WTC11 (cell line): ENCODE results near the gene ANXA6. TPM values are rescaled to one million over a fixed set of nuclear protein-coding genes. Genes with fewer than 3 reads are reported as not detected.

Source experiments
- ATAC-seq: fragments of 200-7000 bp; cut with Tn5 transposase; 2 replicates; pipeline ENCODE4 v1.10.0; 2021; ENCODE audit warnings: mild to moderate bottlenecking, moderate library complexity
- CTCF ChIA-PET: fragments of 300-600 bp; sonication (Branson Sonifier 250); formaldehyde crosslinking; loops from one replicate; lab custom pipeline; 2021; ENCODE audit warnings: antibody characterized with exemption; lab: Charles Lee
- POLR2A ChIA-PET: fragments of 350-600 bp; sonication (Branson Sonifier 250); formaldehyde crosslinking; loops from one replicate; lab custom pipeline; 2021; ENCODE audit warnings: antibody characterized with exemption; lab: Charles Lee
- DNase-seq: peaks from one replicate; pipeline ENCODE4 v3.0.0; 2021; ENCODE audit warnings: low spot score
- H3K27ac Mint-ChIP-seq: 2 replicates; pipeline ENCODE4 v1.8.0; 2021; ENCODE audit warnings: mixed read lengths
- H3K27me3 Mint-ChIP-seq: 2 replicates; pipeline ENCODE4 v1.8.0; 2021; ENCODE audit warnings: low read depth, mild to moderate bottlenecking, moderate library complexity, mixed read lengths
- H3K36me3 Mint-ChIP-seq: 2 replicates; pipeline ENCODE4 v1.8.0; 2021; ENCODE audit warnings: mixed read lengths
- H3K4me1 Mint-ChIP-seq: 2 replicates; pipeline ENCODE4 v1.8.0; 2022; ENCODE audit warnings: mixed read lengths
- H3K4me3 Mint-ChIP-seq: 2 replicates; pipeline ENCODE4 v1.8.0; 2021; ENCODE audit warnings: mild to moderate bottlenecking, moderate library complexity, mixed read lengths
- H3K9me3 Mint-ChIP-seq: 2 replicates; pipeline ENCODE4 v1.8.0; 2021; ENCODE audit warnings: mixed read lengths
- CREM ChIP-seq: sonication (generic); formaldehyde crosslinking; IDR thresholded peaks from 2 replicates; pipeline ENCODE4 v1.8.1; 2022; ENCODE audit warnings: mild to moderate bottlenecking, missing genetic modification reagents, moderate library complexity
- FOXJ3 ChIP-seq: sonication (generic); formaldehyde crosslinking; IDR thresholded peaks from 2 replicates; pipeline ENCODE4 v1.9.0; 2021; ENCODE audit warnings: missing genetic modification reagents, mild to moderate bottlenecking, borderline replicate concordance
- FOXK1 ChIP-seq: sonication (generic); formaldehyde crosslinking; IDR thresholded peaks from 2 replicates; pipeline ENCODE4 v1.8.0; 2022; ENCODE audit warnings: mild to moderate bottlenecking, moderate library complexity, missing genetic modification reagents
- IRF2 ChIP-seq: sonication (generic); formaldehyde crosslinking; IDR thresholded peaks from 2 replicates; pipeline ENCODE4 v1.8.0; 2022; ENCODE audit warnings: low read depth, missing genetic modification reagents, borderline replicate concordance
- NFATC4 ChIP-seq: fragments of 250-450 bp; sonication (Bioruptor Pico); IDR thresholded peaks from 2 replicates; pipeline ENCODE4 v1.9.0; 2021; ENCODE audit warnings: mild to moderate bottlenecking
- NR3C1 ChIP-seq: sonication (generic); formaldehyde crosslinking; conservative IDR thresholded peaks from 2 replicates; pipeline ENCODE4 v1.8.1; 2023; ENCODE audit warnings: low read depth, mild to moderate bottlenecking, missing genetic modification reagents
- TEAD1 ChIP-seq: sonication (generic); formaldehyde crosslinking; IDR thresholded peaks from 2 replicates; pipeline ENCODE4 v1.8.0; 2022; ENCODE audit warnings: mild to moderate bottlenecking, missing genetic modification reagents
- ZNF317 ChIP-seq: sonication (generic); formaldehyde crosslinking; IDR thresholded peaks from 2 replicates; pipeline ENCODE4 v1.8.1; 2023; ENCODE audit warnings: low read depth, mild to moderate bottlenecking, moderate library complexity, missing genetic modification reagents, borderline replicate concordance
- ZNF396 ChIP-seq: fragments of 250-450 bp; sonication (Bioruptor Pico); IDR thresholded peaks from 2 replicates; pipeline ENCODE4 v1.8.0; 2021; ENCODE audit warnings: mild to moderate bottlenecking, moderate library complexity, borderline replicate concordance
- ZNF423 ChIP-seq: fragments of 250-450 bp; sonication (Bioruptor Pico); IDR thresholded peaks from 2 replicates; pipeline ENCODE4 v2.1.2; 2022; ENCODE audit warnings: mild to moderate bottlenecking, moderate library complexity
- total RNA-seq: library from RNA; stranded (reverse); gene quantifications from 3 replicates; pipeline ENCODE4 v1.2.3, GENCODE V29; 2021
- TF ChIP-seq, protein P1 (sequence below): sonication (generic); formaldehyde crosslinking; IDR thresholded peaks from 2 replicates; pipeline ENCODE4 v1.8.0; 2022; ENCODE audit warnings: mild to moderate bottlenecking, missing genetic modification reagents
- TF ChIP-seq, protein P2 (sequence below): sonication (generic); formaldehyde crosslinking; IDR thresholded peaks from 2 replicates; pipeline ENCODE4 v1.8.1; 2023; ENCODE audit warnings: mild to moderate bottlenecking, missing genetic modification reagents
- TF ChIP-seq, protein P3 (sequence below): fragments of 250-450 bp; sonication (Bioruptor Pico); IDR thresholded peaks from 2 replicates; pipeline ENCODE4 v1.9.0; 2021; ENCODE audit warnings: mild to moderate bottlenecking, borderline replicate concordance
- TF ChIP-seq, protein P4 (sequence below): sonication (generic); formaldehyde crosslinking; IDR thresholded peaks from 2 replicates; pipeline ENCODE4 v1.8.1; 2023; ENCODE audit warnings: mild to moderate bottlenecking, missing genetic modification reagents, moderate library complexity
- TF ChIP-seq, protein P5 (sequence below): fragments of 250-450 bp; sonication (Bioruptor Pico); IDR thresholded peaks from 2 replicates; pipeline ENCODE4 v1.8.0; 2021; ENCODE audit warnings: mild to moderate bottlenecking
- TF ChIP-seq, protein P6 (sequence below): sonication (generic); formaldehyde crosslinking; IDR thresholded peaks from 2 replicates; pipeline ENCODE4 v1.8.1; 2023; ENCODE audit warnings: mild to moderate bottlenecking, moderate library complexity, missing genetic modification reagents
- TF ChIP-seq, protein P7 (sequence below): sonication (generic); formaldehyde crosslinking; IDR thresholded peaks from 2 replicates; pipeline ENCODE4 v1.8.1; 2023; ENCODE audit warnings: mild to moderate bottlenecking, missing genetic modification reagents

The ANXA6 gene
- total RNA-seq, 1 experiment from 2014 or later: 92.8 TPM

DNA sequence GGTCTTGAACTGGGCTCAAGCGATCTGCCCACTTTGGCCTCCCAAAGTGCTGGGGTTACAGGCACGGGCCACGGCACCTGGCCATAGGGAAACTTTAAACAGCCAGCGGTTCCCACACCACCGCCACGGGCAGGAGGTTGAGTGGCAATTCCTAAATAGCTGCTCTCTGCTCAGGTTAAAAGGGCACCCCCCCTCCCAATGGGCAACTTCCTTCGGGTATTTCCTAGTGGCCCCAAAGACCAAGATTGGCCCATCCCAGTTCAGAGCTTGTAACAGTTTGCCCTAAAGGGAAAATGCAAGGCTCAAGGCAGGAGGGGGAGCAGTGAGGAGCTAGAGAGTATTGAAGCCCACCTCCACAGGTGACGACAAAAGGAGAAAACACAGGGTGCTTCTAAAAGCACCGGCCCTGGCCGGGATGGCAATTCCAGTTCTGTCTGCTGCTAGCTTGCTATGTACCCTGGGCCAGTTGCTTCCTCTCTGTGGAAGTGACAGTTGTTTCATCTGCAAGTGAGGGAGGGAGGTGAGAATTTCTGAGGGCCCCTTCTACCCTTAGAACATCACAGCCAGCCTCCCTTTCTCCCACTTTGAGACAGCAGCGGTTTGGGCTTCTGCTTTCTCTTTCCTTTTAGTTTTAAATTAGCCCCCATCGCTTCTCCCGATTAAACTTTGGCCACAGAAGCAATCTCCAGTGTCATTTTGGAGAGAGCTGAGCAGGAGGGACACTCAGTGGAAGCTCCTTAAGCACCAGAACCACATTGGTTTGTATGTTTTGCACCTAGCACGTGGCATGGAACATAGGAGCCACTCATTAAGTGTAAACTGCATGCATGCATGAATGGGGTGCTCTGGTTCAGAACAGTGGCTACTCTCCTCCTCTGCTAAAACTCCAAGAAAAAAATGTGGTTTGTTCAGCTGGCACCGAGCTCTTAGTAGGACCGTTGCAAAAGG lies 59.5 kb downstream of the ANXA6 start (continued):
- TF ChIP-seq, protein P1, sequence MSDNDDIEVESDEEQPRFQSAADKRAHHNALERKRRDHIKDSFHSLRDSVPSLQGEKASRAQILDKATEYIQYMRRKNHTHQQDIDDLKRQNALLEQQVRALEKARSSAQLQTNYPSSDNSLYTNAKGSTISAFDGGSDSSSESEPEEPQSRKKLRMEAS (CRISPR knock-in tag): no peak

DNA sequence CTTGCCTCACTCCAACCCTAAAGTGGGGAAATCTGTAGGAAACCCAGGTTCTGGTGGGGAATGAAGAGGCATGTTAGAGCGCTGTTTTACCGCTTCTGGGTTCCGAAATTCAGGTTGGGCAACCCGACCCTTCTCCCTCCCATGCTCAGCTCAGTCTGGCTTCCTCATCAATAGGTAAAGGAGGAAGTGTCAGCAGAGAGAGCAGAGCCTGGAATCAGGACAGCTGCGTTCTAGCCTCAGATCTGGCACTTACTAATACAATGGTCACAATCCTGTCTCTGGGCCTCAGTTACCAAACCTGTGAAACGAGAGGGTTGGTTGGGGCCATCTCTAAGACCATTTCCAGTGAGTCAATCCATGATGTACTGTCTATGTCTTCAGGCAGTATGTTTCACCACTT lies 60.5 kb downstream of the ANXA6 start:
- H3K4me3 Mint-ChIP-seq: no peak overlapping the region
- ChIA-PET CTCF (interaction anchor here (0.8 to 3.1 kb wide), 5 partner anchors 18 to 95 kb away, joined by 3 to 22 read pairs (median 12); no protein-coding TSS in a partner anchor), POLR2A (no interaction called here)
- H3K9me3 Mint-ChIP-seq: no peaks in the 10 kb centered on the region
- no peak overlapping the region for H3K27ac Mint-ChIP-seq
- H3K4me1 Mint-ChIP-seq: peaks cover 29% of the 10 kb centered on the region
- H3K36me3 Mint-ChIP-seq: no peaks in the 10 kb centered on the region
- no peak for ATAC-seq
- DNase-seq: no peak
- H3K27me3 Mint-ChIP-seq: no peaks in the 10 kb centered on the region
- no peak for TF ChIP-seq NR3C1 (CRISPR knock-in tag)
- TF ChIP-seq, protein P2, sequence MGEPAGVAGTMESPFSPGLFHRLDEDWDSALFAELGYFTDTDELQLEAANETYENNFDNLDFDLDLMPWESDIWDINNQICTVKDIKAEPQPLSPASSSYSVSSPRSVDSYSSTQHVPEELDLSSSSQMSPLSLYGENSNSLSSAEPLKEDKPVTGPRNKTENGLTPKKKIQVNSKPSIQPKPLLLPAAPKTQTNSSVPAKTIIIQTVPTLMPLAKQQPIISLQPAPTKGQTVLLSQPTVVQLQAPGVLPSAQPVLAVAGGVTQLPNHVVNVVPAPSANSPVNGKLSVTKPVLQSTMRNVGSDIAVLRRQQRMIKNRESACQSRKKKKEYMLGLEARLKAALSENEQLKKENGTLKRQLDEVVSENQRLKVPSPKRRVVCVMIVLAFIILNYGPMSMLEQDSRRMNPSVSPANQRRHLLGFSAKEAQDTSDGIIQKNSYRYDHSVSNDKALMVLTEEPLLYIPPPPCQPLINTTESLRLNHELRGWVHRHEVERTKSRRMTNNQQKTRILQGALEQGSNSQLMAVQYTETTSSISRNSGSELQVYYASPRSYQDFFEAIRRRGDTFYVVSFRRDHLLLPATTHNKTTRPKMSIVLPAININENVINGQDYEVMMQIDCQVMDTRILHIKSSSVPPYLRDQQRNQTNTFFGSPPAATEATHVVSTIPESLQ (CRISPR knock-in tag): no peak
- TF ChIP-seq, protein P3, sequence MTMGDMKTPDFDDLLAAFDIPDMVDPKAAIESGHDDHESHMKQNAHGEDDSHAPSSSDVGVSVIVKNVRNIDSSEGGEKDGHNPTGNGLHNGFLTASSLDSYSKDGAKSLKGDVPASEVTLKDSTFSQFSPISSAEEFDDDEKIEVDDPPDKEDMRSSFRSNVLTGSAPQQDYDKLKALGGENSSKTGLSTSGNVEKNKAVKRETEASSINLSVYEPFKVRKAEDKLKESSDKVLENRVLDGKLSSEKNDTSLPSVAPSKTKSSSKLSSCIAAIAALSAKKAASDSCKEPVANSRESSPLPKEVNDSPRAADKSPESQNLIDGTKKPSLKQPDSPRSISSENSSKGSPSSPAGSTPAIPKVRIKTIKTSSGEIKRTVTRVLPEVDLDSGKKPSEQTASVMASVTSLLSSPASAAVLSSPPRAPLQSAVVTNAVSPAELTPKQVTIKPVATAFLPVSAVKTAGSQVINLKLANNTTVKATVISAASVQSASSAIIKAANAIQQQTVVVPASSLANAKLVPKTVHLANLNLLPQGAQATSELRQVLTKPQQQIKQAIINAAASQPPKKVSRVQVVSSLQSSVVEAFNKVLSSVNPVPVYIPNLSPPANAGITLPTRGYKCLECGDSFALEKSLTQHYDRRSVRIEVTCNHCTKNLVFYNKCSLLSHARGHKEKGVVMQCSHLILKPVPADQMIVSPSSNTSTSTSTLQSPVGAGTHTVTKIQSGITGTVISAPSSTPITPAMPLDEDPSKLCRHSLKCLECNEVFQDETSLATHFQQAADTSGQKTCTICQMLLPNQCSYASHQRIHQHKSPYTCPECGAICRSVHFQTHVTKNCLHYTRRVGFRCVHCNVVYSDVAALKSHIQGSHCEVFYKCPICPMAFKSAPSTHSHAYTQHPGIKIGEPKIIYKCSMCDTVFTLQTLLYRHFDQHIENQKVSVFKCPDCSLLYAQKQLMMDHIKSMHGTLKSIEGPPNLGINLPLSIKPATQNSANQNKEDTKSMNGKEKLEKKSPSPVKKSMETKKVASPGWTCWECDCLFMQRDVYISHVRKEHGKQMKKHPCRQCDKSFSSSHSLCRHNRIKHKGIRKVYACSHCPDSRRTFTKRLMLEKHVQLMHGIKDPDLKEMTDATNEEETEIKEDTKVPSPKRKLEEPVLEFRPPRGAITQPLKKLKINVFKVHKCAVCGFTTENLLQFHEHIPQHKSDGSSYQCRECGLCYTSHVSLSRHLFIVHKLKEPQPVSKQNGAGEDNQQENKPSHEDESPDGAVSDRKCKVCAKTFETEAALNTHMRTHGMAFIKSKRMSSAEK (CRISPR knock-in tag): no peak
- TF ChIP-seq, protein P4, sequence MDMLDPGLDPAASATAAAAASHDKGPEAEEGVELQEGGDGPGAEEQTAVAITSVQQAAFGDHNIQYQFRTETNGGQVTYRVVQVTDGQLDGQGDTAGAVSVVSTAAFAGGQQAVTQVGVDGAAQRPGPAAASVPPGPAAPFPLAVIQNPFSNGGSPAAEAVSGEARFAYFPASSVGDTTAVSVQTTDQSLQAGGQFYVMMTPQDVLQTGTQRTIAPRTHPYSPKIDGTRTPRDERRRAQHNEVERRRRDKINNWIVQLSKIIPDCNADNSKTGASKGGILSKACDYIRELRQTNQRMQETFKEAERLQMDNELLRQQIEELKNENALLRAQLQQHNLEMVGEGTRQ: no peak
- TF ChIP-seq, protein P5, sequence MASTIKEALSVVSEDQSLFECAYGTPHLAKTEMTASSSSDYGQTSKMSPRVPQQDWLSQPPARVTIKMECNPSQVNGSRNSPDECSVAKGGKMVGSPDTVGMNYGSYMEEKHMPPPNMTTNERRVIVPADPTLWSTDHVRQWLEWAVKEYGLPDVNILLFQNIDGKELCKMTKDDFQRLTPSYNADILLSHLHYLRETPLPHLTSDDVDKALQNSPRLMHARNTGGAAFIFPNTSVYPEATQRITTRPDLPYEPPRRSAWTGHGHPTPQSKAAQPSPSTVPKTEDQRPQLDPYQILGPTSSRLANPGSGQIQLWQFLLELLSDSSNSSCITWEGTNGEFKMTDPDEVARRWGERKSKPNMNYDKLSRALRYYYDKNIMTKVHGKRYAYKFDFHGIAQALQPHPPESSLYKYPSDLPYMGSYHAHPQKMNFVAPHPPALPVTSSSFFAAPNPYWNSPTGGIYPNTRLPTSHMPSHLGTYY (CRISPR knock-in tag): no peak
- no peak for TF ChIP-seq FOXJ3 (CRISPR knock-in tag)
- TF ChIP-seq, protein P6, sequence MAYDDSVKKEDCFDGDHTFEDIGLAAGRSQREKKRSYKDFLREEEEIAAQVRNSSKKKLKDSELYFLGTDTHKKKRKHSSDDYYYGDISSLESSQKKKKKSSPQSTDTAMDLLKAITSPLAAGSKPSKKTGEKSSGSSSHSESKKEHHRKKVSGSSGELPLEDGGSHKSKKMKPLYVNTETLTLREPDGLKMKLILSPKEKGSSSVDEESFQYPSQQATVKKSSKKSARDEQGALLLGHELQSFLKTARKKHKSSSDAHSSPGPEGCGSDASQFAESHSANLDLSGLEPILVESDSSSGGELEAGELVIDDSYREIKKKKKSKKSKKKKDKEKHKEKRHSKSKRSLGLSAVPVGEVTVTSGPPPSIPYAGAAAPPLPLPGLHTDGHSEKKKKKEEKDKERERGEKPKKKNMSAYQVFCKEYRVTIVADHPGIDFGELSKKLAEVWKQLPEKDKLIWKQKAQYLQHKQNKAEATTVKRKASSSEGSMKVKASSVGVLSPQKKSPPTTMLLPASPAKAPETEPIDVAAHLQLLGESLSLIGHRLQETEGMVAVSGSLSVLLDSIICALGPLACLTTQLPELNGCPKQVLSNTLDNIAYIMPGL: no peak
- TF ChIP-seq FOXK1 (CRISPR knock-in tag): no peak
- TF ChIP-seq ZNF423 (CRISPR knock-in tag): no peak

DNA sequence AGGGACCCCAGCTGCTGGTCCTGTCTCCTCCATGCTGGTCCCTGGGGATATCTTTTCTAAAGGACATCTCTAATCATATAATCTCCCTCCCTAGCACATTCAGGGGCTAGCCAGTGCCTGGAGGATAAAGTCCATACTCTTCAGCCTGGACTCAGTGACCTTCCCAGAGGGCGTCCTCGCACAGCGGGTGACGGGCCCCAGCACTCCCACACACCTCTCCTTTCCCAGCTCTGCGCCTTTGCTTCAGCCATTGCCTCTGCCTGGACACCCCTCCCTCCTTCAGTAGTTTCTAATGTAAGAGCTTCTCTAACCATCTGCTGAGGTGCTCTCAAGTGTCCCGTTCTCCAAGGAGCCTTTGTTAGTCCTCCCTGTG lies 61.6 kb downstream of the ANXA6 start:
- POLR2A ChIA-PET: no interaction called here
- Mint-ChIP-seq H3K4me1 (peaks cover 29% of the 10 kb centered on the region), H3K4me3 (no peak overlapping the region), H3K27ac (no peak overlapping the region), H3K27me3 (no peaks in the 10 kb centered on the region), H3K36me3 (no peaks in the 10 kb centered on the region), H3K9me3 (no peaks in the 10 kb centered on the region)
- DNase-seq (no peak), ATAC-seq (no peak)
- CTCF ChIA-PET: interaction anchor here (0.9 to 3.1 kb wide), 7 partner anchors 19 to 94 kb away, joined by 3 to 22 read pairs (median 8); partner anchors contain the start of gene ANXA6
- TF ChIP-seq IRF2 (CRISPR knock-in tag): no peak
- TF ChIP-seq ZNF317 (CRISPR knock-in tag): no peak
- TF ChIP-seq TEAD1 (CRISPR knock-in tag): no peak
- TF ChIP-seq, protein P6: no peak
- TF ChIP-seq NFATC4 (CRISPR knock-in tag): no peak
- TF ChIP-seq ZNF396: no peak
- TF ChIP-seq, protein P7, sequence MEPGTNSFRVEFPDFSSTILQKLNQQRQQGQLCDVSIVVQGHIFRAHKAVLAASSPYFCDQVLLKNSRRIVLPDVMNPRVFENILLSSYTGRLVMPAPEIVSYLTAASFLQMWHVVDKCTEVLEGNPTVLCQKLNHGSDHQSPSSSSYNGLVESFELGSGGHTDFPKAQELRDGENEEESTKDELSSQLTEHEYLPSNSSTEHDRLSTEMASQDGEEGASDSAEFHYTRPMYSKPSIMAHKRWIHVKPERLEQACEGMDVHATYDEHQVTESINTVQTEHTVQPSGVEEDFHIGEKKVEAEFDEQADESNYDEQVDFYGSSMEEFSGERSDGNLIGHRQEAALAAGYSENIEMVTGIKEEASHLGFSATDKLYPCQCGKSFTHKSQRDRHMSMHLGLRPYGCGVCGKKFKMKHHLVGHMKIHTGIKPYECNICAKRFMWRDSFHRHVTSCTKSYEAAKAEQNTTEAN (CRISPR knock-in tag): no peak
- TF ChIP-seq CREM (CRISPR knock-in tag): no peak
